Endothelial cell of coronary artery (primary cell): ENCODE measurements around the gene SERPINA6. TPM values are rescaled to one million over a fixed set of nuclear protein-coding genes. Genes with fewer than 3 reads are reported as not detected.

Experiments
- total RNA-seq: library from RNA; depleted of rRNA; stranded (reverse); fragments of >200 nt; gene quantifications from 2 replicates; pipeline ENCODE4 v1.2.3, GENCODE V29; 2014

Gene SERPINA6, protein sequence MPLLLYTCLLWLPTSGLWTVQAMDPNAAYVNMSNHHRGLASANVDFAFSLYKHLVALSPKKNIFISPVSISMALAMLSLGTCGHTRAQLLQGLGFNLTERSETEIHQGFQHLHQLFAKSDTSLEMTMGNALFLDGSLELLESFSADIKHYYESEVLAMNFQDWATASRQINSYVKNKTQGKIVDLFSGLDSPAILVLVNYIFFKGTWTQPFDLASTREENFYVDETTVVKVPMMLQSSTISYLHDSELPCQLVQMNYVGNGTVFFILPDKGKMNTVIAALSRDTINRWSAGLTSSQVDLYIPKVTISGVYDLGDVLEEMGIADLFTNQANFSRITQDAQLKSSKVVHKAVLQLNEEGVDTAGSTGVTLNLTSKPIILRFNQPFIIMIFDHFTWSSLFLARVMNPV
- total RNA-seq: not detected in 2 replicates

DNA sequence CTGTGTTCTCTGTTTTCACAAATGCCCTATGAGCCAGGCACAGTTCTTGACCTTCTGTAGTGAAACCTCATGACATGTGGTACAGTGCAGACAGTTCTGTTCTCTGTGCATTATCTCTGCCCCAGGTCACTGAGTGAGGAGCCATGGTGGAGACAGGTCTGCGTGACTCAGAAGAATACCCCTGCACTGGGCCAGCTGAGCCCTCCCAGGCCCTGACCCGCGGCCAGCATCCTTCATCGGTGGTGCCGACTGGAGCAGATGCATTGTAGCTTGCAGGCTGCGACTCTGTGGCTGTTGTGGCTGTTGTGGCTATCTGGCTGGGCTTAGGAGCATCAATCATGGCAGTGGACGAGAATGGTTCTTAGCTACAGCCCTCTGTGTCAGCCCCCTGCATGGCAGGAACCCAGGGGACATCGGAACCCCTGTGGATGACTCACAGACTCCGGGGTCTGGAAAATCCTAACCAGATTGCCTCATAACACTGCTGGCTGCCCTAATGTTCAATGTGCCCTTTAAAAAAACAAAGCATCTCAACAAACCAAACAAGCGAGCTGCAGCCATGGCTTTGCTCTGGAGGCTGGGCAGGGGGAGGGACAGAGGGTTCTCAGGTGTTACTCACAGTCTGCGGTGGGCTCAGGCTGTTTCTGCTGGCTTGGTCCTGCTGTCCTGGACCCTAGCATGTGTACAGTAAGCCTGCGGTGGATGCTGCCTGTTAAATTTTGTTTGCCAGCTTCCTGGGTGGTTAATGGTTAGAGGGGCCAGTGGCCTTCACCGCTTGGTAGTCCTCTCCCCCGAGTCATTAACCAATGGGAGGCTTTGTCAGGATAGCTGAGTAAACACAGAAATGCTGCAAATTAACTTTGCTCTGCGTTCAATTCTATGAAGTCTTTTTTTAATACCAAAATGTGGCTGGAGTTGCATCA is at the start of gene SERPINA6:
SERPINA6 (minus strand) TSS at position 689 of the 923 bp plus-strand sequence. CDS start 8,688 bp downstream, outside the sequence.

DNA sequence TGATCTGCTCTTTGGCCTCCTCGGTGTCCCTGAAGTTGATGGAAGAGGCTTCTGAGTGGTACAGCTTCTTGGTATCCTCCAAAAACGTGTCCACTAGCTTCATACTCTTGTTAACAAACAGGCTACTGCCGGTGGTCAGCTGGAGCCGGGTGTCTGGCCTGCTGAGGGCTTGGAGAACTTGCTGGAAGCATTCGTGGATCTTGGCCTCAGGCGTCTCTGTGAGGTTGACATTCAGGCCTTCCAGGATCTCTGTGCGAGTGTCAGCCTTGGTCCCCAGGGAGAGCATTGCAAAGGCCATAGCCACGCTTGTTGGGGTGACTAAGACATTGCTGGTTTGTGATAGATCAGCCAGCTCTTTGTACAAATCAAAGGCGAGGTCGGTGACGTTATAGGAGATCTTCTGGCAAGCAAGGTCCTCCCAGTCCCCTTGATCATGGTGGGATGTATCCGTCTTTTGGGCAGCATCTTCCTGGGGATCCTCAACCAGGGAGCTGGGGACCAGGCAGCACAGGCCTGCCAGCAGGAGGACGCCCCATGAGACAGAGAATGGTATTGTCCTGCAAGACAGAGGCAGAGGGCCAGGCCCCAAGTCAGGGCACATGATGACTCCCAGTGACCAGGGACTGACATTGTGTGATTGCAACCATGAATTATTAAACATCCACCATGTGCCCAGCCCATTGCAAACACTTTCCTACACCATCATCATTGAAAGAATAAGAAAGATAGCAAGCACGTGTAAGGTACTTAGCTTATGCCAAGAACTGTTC is 43.2 kb upstream of the SERPINA6 start, which contains the start of gene SERPINA2:
SERPINA2 (minus strand) TSS at position 553 of the 770 bp plus-strand sequence.

DNA sequence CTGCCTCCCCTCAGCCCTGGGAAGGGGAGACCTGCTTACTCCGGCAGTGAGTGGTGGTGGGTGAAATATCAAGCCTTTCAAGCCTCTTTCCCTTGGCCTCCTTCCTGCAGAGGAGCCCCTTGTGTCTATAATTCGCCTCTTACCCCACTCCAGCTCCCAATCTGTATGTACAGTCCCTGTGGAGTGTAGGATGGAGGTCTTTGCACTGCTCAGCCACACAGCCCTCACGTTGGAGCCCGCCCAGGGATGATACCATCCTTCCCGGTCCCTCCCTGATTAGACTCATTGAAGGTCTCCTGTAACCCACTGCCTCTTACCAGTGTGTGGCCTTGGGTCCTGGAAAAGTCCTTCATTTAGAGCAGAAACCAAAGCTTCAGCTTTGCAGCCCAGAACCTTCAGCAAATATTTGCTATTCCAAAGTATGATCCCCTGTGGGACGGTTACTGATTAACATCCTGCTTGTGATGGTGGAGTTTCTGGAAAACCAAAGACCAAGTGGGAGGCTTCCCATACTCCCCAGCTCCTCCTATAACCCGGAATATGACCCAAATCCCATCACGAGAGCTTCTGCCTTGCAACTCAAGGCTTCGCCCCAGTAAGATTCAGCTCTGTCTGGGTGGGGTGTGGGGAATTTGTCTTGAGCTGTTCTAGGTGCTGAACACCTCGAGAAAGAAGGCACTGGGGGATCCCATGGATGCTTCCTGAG is 30.1 kb downstream of the SERPINA6 start, which contains the start of gene SERPINA10:
SERPINA10 (minus strand) TSS at position 397 of the 706 bp plus-strand sequence. CDS start 2,675 bp downstream, outside the sequence.

Other genes starting within 250 kb of the SERPINA6 start
- gene DDX24, start 242.1 kb downstream of the SERPINA6 start, total RNA-seq: 94.9 and 110 TPM in 2 replicates
- 13.1 and 13.6 TPM in 2 replicates for gene IFI27L1, start 242.0 kb downstream of the SERPINA6 start, total RNA-seq
- 168 and 327 TPM in 2 replicates for gene IFI27, start 212.6 kb downstream of the SERPINA6 start, total RNA-seq
- gene IFI27L2, start 193.7 kb downstream of the SERPINA6 start, total RNA-seq: 110 and 129 TPM in 2 replicates
- gene PPP4R4, start 149.0 kb downstream of the SERPINA6 start, total RNA-seq: 0.85 TPM in 1 of 2 replicates, not detected in the other
- gene SERPINA10, start 30.1 kb downstream of the SERPINA6 start, total RNA-seq: not detected in 2 replicates
- gene SERPINA2, start 43.4 kb upstream of the SERPINA6 start, total RNA-seq: not detected in 2 replicates
- not detected in 2 replicates for gene SERPINA1, start 65.3 kb upstream of the SERPINA6 start, total RNA-seq
- not detected in 2 replicates for gene SERPINA11, start 129.5 kb upstream of the SERPINA6 start, total RNA-seq
- gene SERPINA9, start 152.9 kb upstream of the SERPINA6 start, total RNA-seq: 0.09 TPM in 1 of 2 replicates, not detected in the other
- not detected in 2 replicates for gene SERPINA12, start 186.1 kb upstream of the SERPINA6 start, total RNA-seq
- gene SERPINA4, start 238.1 kb upstream of the SERPINA6 start, total RNA-seq: not detected in 2 replicates